SK-N-SH (cell line): ENCODE data around the gene PTPRG. TPM values are rescaled to one million over a fixed set of nuclear protein-coding genes. Genes with fewer than 3 reads are reported as not detected.

Experiments
- CTCF ChIA-PET: fragments of 300-600, 350-600 bp; formaldehyde crosslinking; extraction: SDS; loops from one replicate; lab custom pipeline; 2021; lab: Yijun Ruan, JAX
- POLR2A ChIA-PET: fragments of 350-600 bp; sonication (Branson Sonifier 250); formaldehyde crosslinking; extraction: SDS; loops from one replicate; lab custom pipeline; 2020; ENCODE audit warnings: antibody characterized with exemption, inconsistent platforms; lab: Yijun Ruan, JAX
- DNase-seq: peaks from one replicate; pipeline ENCODE4 v3.0.0; 2012
- H2AFZ ChIP-seq: fragments of 200-600 bp; sonication (generic); 2 replicates; pipeline ENCODE4 v1.8.1; 2016; ENCODE audit warnings: antibody characterized with exemption, mild to moderate bottlenecking, low read depth
- H3F3A ChIP-seq: fragments of 200-600 bp; sonication (generic); replicated peaks from 2 replicates; pipeline ENCODE3; 2016; ENCODE audit warnings: antibody characterized with exemption, mild to moderate bottlenecking; ENCODE audit not compliant: insufficient read depth
- H3K27ac ChIP-seq, 2 experiments: fragments of 200-500 bp in 1 of 2; fragments of 200-600 bp in 1 of 2; sonication (Bioruptor generic) in 1 of 2; sonication (generic), shearing (Covaris generic) in 1 of 2; 2 replicates each; pipeline versions ENCODE4 v1.5.1 to v1.6.1; 2014 to 2016; ENCODE audit warnings: low read depth in 2 of 2, inconsistent platforms in 1 of 2, low read length in 1 of 2, mild to moderate bottlenecking in 1 of 2, mixed read lengths in 1 of 2
- H3K27me3 ChIP-seq: fragments of 200-600 bp; sonication (generic), shearing (Covaris generic); 2 replicates; pipeline ENCODE4 v1.6.1; 2016; ENCODE audit warnings: mixed run types; ENCODE audit not compliant: insufficient read depth
- H3K36me3 ChIP-seq, 2 experiments: fragments of 200-500 bp in 1 of 2; fragments of 200-600 bp in 1 of 2; sonication (Bioruptor generic) in 1 of 2; sonication (generic) in 1 of 2; replicated peaks in 1 of 2; 2 replicates each; pipeline versions ENCODE3 to v1.5.1; 2014 to 2016; ENCODE audit warnings: low read length in 1 of 2, mild to moderate bottlenecking in 1 of 2; ENCODE audit not compliant: insufficient read depth in 2 of 2, control insufficient read depth in 1 of 2
- H3K4me1 ChIP-seq, 2 experiments: fragments of 200-500 bp in 1 of 2; fragments of 200-600 bp in 1 of 2; sonication (Bioruptor generic) in 1 of 2; sonication (generic), shearing (Covaris generic) in 1 of 2; 2 replicates each; pipeline versions ENCODE4 v1.5.1 to v1.6.1; 2014 to 2016; ENCODE audit warnings: low read depth in 1 of 2, low read length in 1 of 2, mixed run types in 1 of 2; ENCODE audit not compliant: insufficient read depth in 2 of 2, control insufficient read depth in 1 of 2
- H3K4me2 ChIP-seq: fragments of 200-600 bp; sonication (generic), shearing (Covaris generic); 2 replicates; pipeline ENCODE4 v1.6.1; 2017; ENCODE audit warnings: mixed run types
- H3K4me3 ChIP-seq, 2 experiments: fragments of 200-500 bp in 1 of 2; fragments of 200-600 bp in 1 of 2; sonication (Bioruptor generic) in 1 of 2; sonication (generic), shearing (Covaris generic) in 1 of 2; 2 replicates each; pipeline versions ENCODE4 v1.5.1 to v1.8.1; 2014 to 2016; ENCODE audit warnings: low read depth in 2 of 2, inconsistent platforms in 1 of 2, low read length in 1 of 2, mild to moderate bottlenecking in 1 of 2, mixed read lengths in 1 of 2, moderate library complexity in 1 of 2
- H3K79me2 ChIP-seq: fragments of 200-600 bp; sonication (generic); 2 replicates; pipeline ENCODE4 v1.8.1; 2017; ENCODE audit warnings: mild to moderate bottlenecking; ENCODE audit not compliant: insufficient read depth
- H3K9ac ChIP-seq: fragments of 200-600 bp; sonication (generic); 2 replicates; pipeline ENCODE4 v1.6.1; 2017; ENCODE audit warnings: mixed run types
- H3K9me2 ChIP-seq: fragments of 200-600 bp; sonication (generic); 2 replicates; pipeline ENCODE4 v1.6.1; 2017; ENCODE audit warnings: mixed run types
- H3K9me3 ChIP-seq: fragments of 200-600 bp; sonication (generic); 2 replicates; pipeline ENCODE4 v1.6.1; 2017; ENCODE audit warnings: mixed run types, mild to moderate bottlenecking, moderate library complexity
- H4K20me1 ChIP-seq: fragments of 200-600 bp; sonication (generic); 2 replicates; pipeline ENCODE4 v1.6.1; 2017; ENCODE audit warnings: mild to moderate bottlenecking, mixed run types; ENCODE audit not compliant: insufficient read depth
- CHD2 ChIP-seq: fragments of 150-350 bp; IDR thresholded peaks from 2 replicates; pipeline ENCODE4 v1.6.1; 2018; ENCODE audit warnings: low read length; ENCODE audit not compliant: partially characterized antibody
- FOSL2 ChIP-seq: IDR thresholded peaks from 2 replicates; pipeline ENCODE4 v1.4.0; 2012; ENCODE audit warnings: low read depth, mild to moderate bottlenecking, moderate library complexity, borderline replicate concordance
- GATA2 ChIP-seq: sonication (generic); formaldehyde crosslinking; IDR thresholded peaks from 2 replicates; pipeline ENCODE4 v1.5.0; 2020; ENCODE audit warnings: mild to moderate bottlenecking, missing genetic modification reagents
- POLR2AphosphoS5 ChIP-seq: IDR thresholded peaks from 2 replicates; pipeline ENCODE4 v1.6.1; 2012; ENCODE audit warnings: low read depth, low read length
- RCOR1 ChIP-seq: fragments of 150-350 bp; IDR thresholded peaks from 2 replicates; pipeline ENCODE4 v1.6.1; 2017; ENCODE audit warnings: antibody characterized with exemption, low read length
- REST ChIP-seq: IDR thresholded peaks from 2 replicates; pipeline ENCODE4 v1.6.1; 2012; ENCODE audit warnings: mild to moderate bottlenecking, low read depth, low read length, moderate library complexity
- RFX5 ChIP-seq: IDR thresholded peaks from 2 replicates; pipeline ENCODE4 v1.6.1; 2012; ENCODE audit warnings: mild to moderate bottlenecking, improper control_type of control experiment, low read length
- SIN3A ChIP-seq: IDR thresholded peaks from 2 replicates; pipeline ENCODE4 v1.6.1; 2012; ENCODE audit warnings: low read depth, mild to moderate bottlenecking, low read length, moderate library complexity, borderline replicate concordance
- TAF1 ChIP-seq: IDR thresholded peaks from 2 replicates; pipeline ENCODE4 v1.6.1; 2012; ENCODE audit warnings: low read depth, mild to moderate bottlenecking, low read length, moderate library complexity, borderline replicate concordance
- USF2 ChIP-seq: fragments of 150-350 bp; IDR thresholded peaks from 2 replicates; pipeline ENCODE4 v1.6.1; 2017; ENCODE audit warnings: antibody characterized with exemption, low read length, low read depth, borderline replicate concordance
- whole genome bisulfite sequencing: methylation state at CpG from one replicate; pipeline ENCODE4 v1.1.6; 2017; ENCODE audit warnings: low lambda C conversion rate; 5-methylcytosine and 5-hydroxymethylcytosine counted together
- polyA plus RNA-seq, 3 experiments: library from polyadenylated mRNA; depleted of rRNA; stranded (reverse); fragments of >200 nt; gene quantifications; 2 replicates each; pipeline ENCODE4 v1.2.3, GENCODE V29; 2012

Gene PTPRG
- polyA plus RNA-seq, 1 of the 3 experiments (the other 2 are of a cell fraction) = 14.1 TPM

- WGBS = 96% methylated on average over 5 of the region's 5 CpGs
- no peak for DNase-seq
- H3K4me1 ChIP-seq = peaks cover 0 to 2% of the 10 kb centered on the region in 2 experiments; a peak in 2 of 4 replicates
- H3K27ac ChIP-seq = no peak overlapping the region
- no peak overlapping the region for H3K4me3 ChIP-seq
- no peaks in the 10 kb centered on the region for H3K9me2 ChIP-seq
- 0 out of 2 replicates have a peak, but pooled peaks cover 3% of the 10 kb centered on the region for H4K20me1 ChIP-seq
- no peaks in the 10 kb centered on the region for H3K79me2 ChIP-seq
- no peak overlapping the region for H3K4me2 ChIP-seq
- H3F3A ChIP-seq = no peaks in the 10 kb centered on the region
- CTCF ChIA-PET = interaction anchor here (1.7 to 2.3 kb wide), 2 partner anchors 12 to 270 kb away, joined by 3 to 11 read pairs; no protein-coding TSS in a partner anchor
- no peaks in the 10 kb centered on the region for H3K9me3 ChIP-seq
- POLR2A ChIA-PET = no interaction called here
- H3K27me3 ChIP-seq = no peaks in the 10 kb centered on the region
- no peak overlapping the region for H2AFZ ChIP-seq
- H3K9ac ChIP-seq = no peak overlapping the region
- TF ChIP-seq TAF1 = no peak
- TF ChIP-seq RFX5 = no peak
- no peak for TF ChIP-seq GATA2 (CRISPR knock-in tag)
- no peak for TF ChIP-seq SIN3A
- TF ChIP-seq POLR2AphosphoS5 = no peak
- no peak for TF ChIP-seq USF2
- no peak for TF ChIP-seq REST
- H3K36me3 ChIP-seq = no peaks in the 10 kb centered on the region
These were observed 566.7 kb downstream of the PTPRG start for GRCh38 chr3:62128051-62128450.

- CTCF ChIA-PET = interaction anchor here (1.7 to 2.3 kb wide), 2 partner anchors 12 to 270 kb away, joined by 3 to 11 read pairs; no protein-coding TSS in a partner anchor
- Histone ChIP-seq H3K9ac (no peak overlapping the region), H3K4me2 (no peak overlapping the region), H3F3A (no peaks in the 10 kb centered on the region), H3K79me2 (no peaks in the 10 kb centered on the region), H3K9me3 (no peaks in the 10 kb centered on the region), H2AFZ (no peak overlapping the region), H3K4me1 (peaks cover 0 to 2% of the 10 kb centered on the region in 2 experiments; a peak in 2 of 4 replicates), H3K27ac (no peak overlapping the region), H3K4me3 (no peak overlapping the region), H3K9me2 (no peaks in the 10 kb centered on the region), H3K36me3 (no peaks in the 10 kb centered on the region), H3K27me3 (no peaks in the 10 kb centered on the region), H4K20me1 (0 out of 2 replicates have a peak, but pooled peaks cover 3% of the 10 kb centered on the region)
- TF ChIP-seq FOSL2 (no peak), GATA2 (CRISPR knock-in tag) (no peak), CHD2 (no peak), RCOR1 (no peak)
- POLR2A ChIA-PET = no interaction called here
- DNase-seq = no peak
These were observed 567.3 kb downstream of the PTPRG start for GRCh38 chr3:62128681-62129080.
